ENCODE results near the gene CPEB3.

The CPEB3 gene

GRCh38 chr10:92112462-92112861, 178.4 kb downstream of the CPEB3 start:
- Histone ChIP-seq H4K20me1 (ENCODE audit: insufficient read depth, low read length) (no peaks in the 10 kb centered on the region), H3K9me3 (ENCODE audit: insufficient read depth, low read length, severe bottlenecking) (no peaks in the 10 kb centered on the region), H2AFZ (ENCODE audit: low read depth, low read length) (no peak overlapping the region), H3K4me3 (ENCODE audit: low read depth in 1 of 2, low read length in 2 of 2) (no peak overlapping the region), H3K36me3 (ENCODE audit: insufficient read depth, low read length) (no peaks in the 10 kb centered on the region), H3K79me2 (ENCODE audit: insufficient read depth, low read length) (no peaks in the 10 kb centered on the region), H3K4me2 (ENCODE audit: insufficient read depth, low read length) (no peak overlapping the region), H3K27ac (ENCODE audit: low read length) (no peak overlapping the region), H3K27me3 (ENCODE audit: insufficient read depth, low read length, poor library complexity) (no peaks in the 10 kb centered on the region), H3K9ac (ENCODE audit: low read depth, low read length) (no peak overlapping the region), H3K4me1 (ENCODE audit: insufficient read depth, low read length) (no peaks in the 10 kb centered on the region)
- DNase-seq = no peak
- TF ChIP-seq EZH2 (IDR thresholded peaks at IDR 0.05; ENCODE audit: borderline replicate concordance, low read depth, low read length, severe bottlenecking) (no peak), CTCF (IDR thresholded peaks at IDR 0.05; ENCODE audit: borderline replicate concordance, extremely low read depth, low read length, poor library complexity, severe bottlenecking) (no peak)
- no peak for ATAC-seq (ENCODE audit: insufficient read depth, low read depth)

- ATAC-seq (ENCODE audit: insufficient read depth, low read depth) = no peak
- TF ChIP-seq CTCF (IDR thresholded peaks at IDR 0.05; ENCODE audit: borderline replicate concordance, extremely low read depth, low read length, poor library complexity, severe bottlenecking) (no peak), EZH2 (IDR thresholded peaks at IDR 0.05; ENCODE audit: borderline replicate concordance, low read depth, low read length, severe bottlenecking) (no peak)
- no peak overlapping the region for H3K4me2 ChIP-seq (ENCODE audit: insufficient read depth, low read length)
Observed at GRCh38 chr10:92111336-92111939, 179.4 kb downstream of the CPEB3 start.

GRCh38 chr10:92110039-92110794, 180.7 kb downstream of the CPEB3 start:
- H3K9me3 ChIP-seq (ENCODE audit: insufficient read depth, low read length, severe bottlenecking) = no peaks in the 10 kb centered on the region
- no peaks in the 10 kb centered on the region for H3K27me3 ChIP-seq (ENCODE audit: insufficient read depth, low read length, poor library complexity)
- no peak for TF ChIP-seq EZH2 (IDR thresholded peaks at IDR 0.05; ENCODE audit: borderline replicate concordance, low read depth, low read length, severe bottlenecking)
- TF ChIP-seq CTCF (IDR thresholded peaks at IDR 0.05; ENCODE audit: borderline replicate concordance, extremely low read depth, low read length, poor library complexity, severe bottlenecking) = no peak
- no peaks in the 10 kb centered on the region for H3K4me1 ChIP-seq (ENCODE audit: insufficient read depth, low read length)
- DNase-seq (no peak), ATAC-seq (ENCODE audit: insufficient read depth, low read depth) (peak; percentile 47; the same call in 1 of the 3 replicates)
- no peaks in the 10 kb centered on the region for H3K79me2 ChIP-seq (ENCODE audit: insufficient read depth, low read length)
- H4K20me1 ChIP-seq (ENCODE audit: insufficient read depth, low read length) = no peaks in the 10 kb centered on the region
- no peak overlapping the region for H2AFZ ChIP-seq (ENCODE audit: low read depth, low read length)
- no peaks in the 10 kb centered on the region for H3K36me3 ChIP-seq (ENCODE audit: insufficient read depth, low read length)
- H3K4me2 ChIP-seq (ENCODE audit: insufficient read depth, low read length) = no peak overlapping the region
- H3K27ac ChIP-seq (ENCODE audit: low read length) = no peak overlapping the region
- H3K9ac ChIP-seq (ENCODE audit: low read depth, low read length) = no peak overlapping the region
- H3K4me3 ChIP-seq (ENCODE audit: low read depth in 1 of 2, low read length in 2 of 2) = no peak overlapping the region

More at GRCh38 chr10:92111336-92111939, 179.4 kb downstream of the CPEB3 start:
- Histone ChIP-seq H3K4me1 (ENCODE audit: insufficient read depth, low read length) (no peaks in the 10 kb centered on the region), H4K20me1 (ENCODE audit: insufficient read depth, low read length) (no peaks in the 10 kb centered on the region), H3K9ac (ENCODE audit: low read depth, low read length) (no peak overlapping the region), H3K79me2 (ENCODE audit: insufficient read depth, low read length) (no peaks in the 10 kb centered on the region), H3K36me3 (ENCODE audit: insufficient read depth, low read length) (no peaks in the 10 kb centered on the region), H3K4me3 (ENCODE audit: low read depth in 1 of 2, low read length in 2 of 2) (no peak overlapping the region), H3K27me3 (ENCODE audit: insufficient read depth, low read length, poor library complexity) (no peaks in the 10 kb centered on the region), H2AFZ (ENCODE audit: low read depth, low read length) (no peak overlapping the region), H3K27ac (ENCODE audit: low read length) (no peak overlapping the region), H3K9me3 (ENCODE audit: insufficient read depth, low read length, severe bottlenecking) (no peaks in the 10 kb centered on the region)
- no peak for DNase-seq
